ENCODE data around the gene ADAMTS18.

DNA sequence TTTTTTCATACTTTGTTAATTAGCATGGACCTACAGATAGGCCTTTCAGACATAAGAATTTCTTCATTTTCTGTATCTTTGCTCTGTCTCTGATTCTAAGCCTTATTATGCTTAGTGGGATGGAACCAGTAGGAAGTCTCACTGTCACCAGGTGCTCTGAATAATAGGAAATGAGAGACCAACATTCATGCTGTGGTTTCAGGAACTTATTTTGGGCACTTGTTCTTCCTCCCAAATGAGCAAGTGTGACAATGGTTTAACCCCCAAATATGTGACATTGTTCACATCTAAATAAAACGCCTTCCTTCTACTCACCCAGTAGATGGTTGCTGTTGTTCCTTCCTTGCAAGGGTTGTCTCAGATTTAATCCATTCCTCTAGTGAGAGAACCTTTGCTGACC is 135.4 kb downstream of the ADAMTS18 start:
- TF ChIP-seq, protein P1, sequence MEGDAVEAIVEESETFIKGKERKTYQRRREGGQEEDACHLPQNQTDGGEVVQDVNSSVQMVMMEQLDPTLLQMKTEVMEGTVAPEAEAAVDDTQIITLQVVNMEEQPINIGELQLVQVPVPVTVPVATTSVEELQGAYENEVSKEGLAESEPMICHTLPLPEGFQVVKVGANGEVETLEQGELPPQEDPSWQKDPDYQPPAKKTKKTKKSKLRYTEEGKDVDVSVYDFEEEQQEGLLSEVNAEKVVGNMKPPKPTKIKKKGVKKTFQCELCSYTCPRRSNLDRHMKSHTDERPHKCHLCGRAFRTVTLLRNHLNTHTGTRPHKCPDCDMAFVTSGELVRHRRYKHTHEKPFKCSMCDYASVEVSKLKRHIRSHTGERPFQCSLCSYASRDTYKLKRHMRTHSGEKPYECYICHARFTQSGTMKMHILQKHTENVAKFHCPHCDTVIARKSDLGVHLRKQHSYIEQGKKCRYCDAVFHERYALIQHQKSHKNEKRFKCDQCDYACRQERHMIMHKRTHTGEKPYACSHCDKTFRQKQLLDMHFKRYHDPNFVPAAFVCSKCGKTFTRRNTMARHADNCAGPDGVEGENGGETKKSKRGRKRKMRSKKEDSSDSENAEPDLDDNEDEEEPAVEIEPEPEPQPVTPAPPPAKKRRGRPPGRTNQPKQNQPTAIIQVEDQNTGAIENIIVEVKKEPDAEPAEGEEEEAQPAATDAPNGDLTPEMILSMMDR (IDR thresholded peaks at IDR 0.05; ENCODE audit: low read depth, low read length, missing input control): no peak
- TF ChIP-seq MAX (IDR thresholded peaks at IDR 0.05) (no peak), RAD21 (IDR thresholded peaks at IDR 0.05) (no peak), HNF4G (IDR thresholded peaks at IDR 0.05) (no peak), SP1 (IDR thresholded peaks at IDR 0.05) (no peak)
- TF ChIP-seq, protein P2, sequence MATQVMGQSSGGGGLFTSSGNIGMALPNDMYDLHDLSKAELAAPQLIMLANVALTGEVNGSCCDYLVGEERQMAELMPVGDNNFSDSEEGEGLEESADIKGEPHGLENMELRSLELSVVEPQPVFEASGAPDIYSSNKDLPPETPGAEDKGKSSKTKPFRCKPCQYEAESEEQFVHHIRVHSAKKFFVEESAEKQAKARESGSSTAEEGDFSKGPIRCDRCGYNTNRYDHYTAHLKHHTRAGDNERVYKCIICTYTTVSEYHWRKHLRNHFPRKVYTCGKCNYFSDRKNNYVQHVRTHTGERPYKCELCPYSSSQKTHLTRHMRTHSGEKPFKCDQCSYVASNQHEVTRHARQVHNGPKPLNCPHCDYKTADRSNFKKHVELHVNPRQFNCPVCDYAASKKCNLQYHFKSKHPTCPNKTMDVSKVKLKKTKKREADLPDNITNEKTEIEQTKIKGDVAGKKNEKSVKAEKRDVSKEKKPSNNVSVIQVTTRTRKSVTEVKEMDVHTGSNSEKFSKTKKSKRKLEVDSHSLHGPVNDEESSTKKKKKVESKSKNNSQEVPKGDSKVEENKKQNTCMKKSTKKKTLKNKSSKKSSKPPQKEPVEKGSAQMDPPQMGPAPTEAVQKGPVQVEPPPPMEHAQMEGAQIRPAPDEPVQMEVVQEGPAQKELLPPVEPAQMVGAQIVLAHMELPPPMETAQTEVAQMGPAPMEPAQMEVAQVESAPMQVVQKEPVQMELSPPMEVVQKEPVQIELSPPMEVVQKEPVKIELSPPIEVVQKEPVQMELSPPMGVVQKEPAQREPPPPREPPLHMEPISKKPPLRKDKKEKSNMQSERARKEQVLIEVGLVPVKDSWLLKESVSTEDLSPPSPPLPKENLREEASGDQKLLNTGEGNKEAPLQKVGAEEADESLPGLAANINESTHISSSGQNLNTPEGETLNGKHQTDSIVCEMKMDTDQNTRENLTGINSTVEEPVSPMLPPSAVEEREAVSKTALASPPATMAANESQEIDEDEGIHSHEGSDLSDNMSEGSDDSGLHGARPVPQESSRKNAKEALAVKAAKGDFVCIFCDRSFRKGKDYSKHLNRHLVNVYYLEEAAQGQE (IDR thresholded peaks at IDR 0.05): no peak

Measured in liver (tissue), 3 donors.